H1 (cell line): Measurements from ENCODE around the gene ARID4A. TPM values are rescaled to one million over a fixed set of nuclear protein-coding genes. Genes with fewer than 3 reads are reported as not detected.

Experiments used
- CTCF ChIA-PET: fragments of 300-600 bp; sonication (Branson Sonifier 250); formaldehyde crosslinking; loops from one replicate; lab custom pipeline; 2021; ENCODE audit not compliant: partially characterized antibody; lab: Charles Lee
- POLR2A ChIA-PET: fragments of 300-600 bp; sonication (Branson Sonifier 250); formaldehyde crosslinking; loops from one replicate; lab custom pipeline; 2021; ENCODE audit warnings: inconsistent platforms; ENCODE audit not compliant: partially characterized antibody; lab: Charles Lee
- DNase-seq, 2 experiments: peaks; one replicate each; pipeline versions ENCODE4 v3.0.0 to v3.0.0-alpha.2; 2010 to 2022; ENCODE audit warnings: low spot score in 2 of 2, low read depth in 1 of 2, mixed read lengths in 1 of 2
- FAIRE-seq: peaks from 2 replicates; lab custom pipeline; 2011; peaks lifted over from hg19 to GRCh38; lab: Jason Lieb, UNC
- H2AFZ ChIP-seq: 2 replicates; pipeline ENCODE4 v1.8.1; 2012; ENCODE audit warnings: low read length, inconsistent platforms
- H2AK5ac ChIP-seq: 2 replicates; pipeline ENCODE4 v1.6.1; 2013; ENCODE audit warnings: low read depth, low read length
- H2BK120ac ChIP-seq: replicated peaks from 2 replicates; pipeline ENCODE3; 2013; ENCODE audit warnings: low read depth, low read length, inconsistent platforms
- H2BK12ac ChIP-seq: 2 replicates; pipeline ENCODE4 v1.6.1; 2013; ENCODE audit warnings: low read depth, low read length
- H2BK15ac ChIP-seq: 2 replicates; pipeline ENCODE4 v1.6.1; 2013; ENCODE audit warnings: low read length
- H2BK20ac ChIP-seq: 2 replicates; pipeline ENCODE4 v1.6.1; 2013; ENCODE audit warnings: low read length
- H2BK5ac ChIP-seq: 2 replicates; pipeline ENCODE4 v1.6.1; 2013; ENCODE audit warnings: low read depth, low read length
- H3K14ac ChIP-seq: 2 replicates; pipeline ENCODE4 v1.6.1; 2013; ENCODE audit warnings: inconsistent platforms; ENCODE audit not compliant: insufficient read length
- H3K18ac ChIP-seq: 2 replicates; pipeline ENCODE4 v1.6.1; 2013; ENCODE audit warnings: low read length; ENCODE audit errors: extremely low read depth
- H3K23ac ChIP-seq: 2 replicates; pipeline ENCODE4 v1.6.1; 2013; ENCODE audit warnings: inconsistent platforms; ENCODE audit not compliant: insufficient read length
- H3K23me2 ChIP-seq: 2 replicates; pipeline ENCODE4 v1.6.1; 2013; ENCODE audit warnings: low read depth, low read length
- H3K27ac ChIP-seq: 2 replicates; pipeline ENCODE4 v1.6.1; 2011; ENCODE audit warnings: low read depth, low read length, inconsistent platforms
- H3K27me3 ChIP-seq, 4 experiments: replicated peaks in 1 of 4; 1 replicate in 1 of 4; 2 replicates in 3 of 4; pipeline versions ENCODE4 v1.6.1 to v1.8.1; 2011 to 2013; ENCODE audit warnings: low read length in 3 of 4, mild to moderate bottlenecking in 3 of 4, inconsistent platforms in 2 of 4, mixed read lengths in 2 of 4, moderate library complexity in 1 of 4; ENCODE audit not compliant: control insufficient read depth in 3 of 4, insufficient read depth in 3 of 4; ENCODE audit errors: extremely low read depth in 1 of 4
- H3K36me3 ChIP-seq, 4 experiments: 2 replicates each; pipeline versions ENCODE4 v1.6.1 to v1.8.1; 2011 to 2013; ENCODE audit warnings: mild to moderate bottlenecking in 4 of 4, low read length in 3 of 4, moderate library complexity in 2 of 4, control low read depth in 1 of 4, inconsistent platforms in 1 of 4; ENCODE audit not compliant: insufficient read depth in 4 of 4, control insufficient read depth in 2 of 4
- H3K4ac ChIP-seq: replicated peaks from 2 replicates; pipeline ENCODE3; 2013; ENCODE audit warnings: low read length, low read depth, mixed read lengths, inconsistent platforms; ENCODE audit not compliant: insufficient read length
- H3K4me1 ChIP-seq, 4 experiments: replicated peaks in 1 of 4; 1 replicate in 1 of 4; 2 replicates in 3 of 4; pipeline versions ENCODE4 v1.6.1 to v1.8.1; 2011 to 2013; ENCODE audit warnings: low read length in 3 of 4, inconsistent platforms in 2 of 4, mixed read lengths in 1 of 4; ENCODE audit not compliant: insufficient read depth in 4 of 4, control insufficient read depth in 3 of 4
- H3K4me2 ChIP-seq, 2 experiments: 2 replicates each; pipeline versions ENCODE4 v1.6.1 to v1.8.1; 2011 to 2013; ENCODE audit warnings: low read depth in 2 of 2, low read length in 2 of 2, control low read depth in 1 of 2, inconsistent platforms in 1 of 2, mild to moderate bottlenecking in 1 of 2; ENCODE audit not compliant: insufficient read depth in 1 of 2
- H3K4me3 ChIP-seq, 4 experiments: fragments of 200-600, 300-600 bp in 1 of 4; sonication (generic), shearing (Covaris generic), sonication (Bioruptor Twin) in 1 of 4; 2 replicates each; pipeline versions ENCODE4 v1.5.1 to v1.8.1; 2011 to 2016; ENCODE audit warnings: low read length in 4 of 4, low read depth in 3 of 4, control low read depth in 2 of 4, inconsistent platforms in 2 of 4, mild to moderate bottlenecking in 2 of 4, mixed read lengths in 1 of 4, moderate library complexity in 1 of 4; ENCODE audit not compliant: insufficient read depth in 2 of 4; ENCODE audit errors: extremely low read depth in 1 of 4
- H3K56ac ChIP-seq: replicated peaks from 2 replicates; pipeline ENCODE3; 2013; ENCODE audit warnings: low read depth, mild to moderate bottlenecking, mixed read lengths, low read length, inconsistent platforms; ENCODE audit not compliant: insufficient read length
- H3K79me1 ChIP-seq: 2 replicates; pipeline ENCODE4 v1.6.1; 2013; ENCODE audit warnings: low read depth, low read length, control low read depth
- H3K79me2 ChIP-seq, 2 experiments: 2 replicates each; pipeline versions ENCODE4 v1.6.1 to v1.8.1; 2012 to 2013; ENCODE audit warnings: low read length in 2 of 2, mild to moderate bottlenecking in 2 of 2, inconsistent platforms in 1 of 2; ENCODE audit not compliant: insufficient read depth in 2 of 2, control insufficient read depth in 1 of 2
- H3K9ac ChIP-seq, 4 experiments: replicated peaks in 1 of 4; 1 replicate in 1 of 4; 2 replicates in 3 of 4; pipeline versions ENCODE4 v1.6.1 to v1.8.1; 2011 to 2013; ENCODE audit warnings: low read depth in 3 of 4, low read length in 3 of 4, control low read depth in 2 of 4, mild to moderate bottlenecking in 2 of 4, moderate library complexity in 2 of 4, inconsistent platforms in 1 of 4; ENCODE audit errors: extremely low read depth in 1 of 4
- H3K9me3 ChIP-seq, 2 experiments: 2 replicates each; pipeline versions ENCODE4 v1.6.1 to v1.8.1; 2012 to 2013; ENCODE audit warnings: mild to moderate bottlenecking in 2 of 2, moderate library complexity in 2 of 2, control low read depth in 1 of 2, inconsistent platforms in 1 of 2, low read depth in 1 of 2, low read length in 1 of 2, mixed read lengths in 1 of 2; ENCODE audit not compliant: insufficient read depth in 2 of 2
- H4K20me1 ChIP-seq, 2 experiments: replicated peaks in 1 of 2; 2 replicates each; pipeline versions ENCODE3 to v1.8.1; 2011 to 2013; ENCODE audit warnings: inconsistent platforms in 2 of 2, low read length in 2 of 2, mild to moderate bottlenecking in 1 of 2; ENCODE audit not compliant: insufficient read depth in 2 of 2, control insufficient read depth in 1 of 2
- H4K5ac ChIP-seq: 2 replicates; pipeline ENCODE4 v1.6.1; 2013; ENCODE audit warnings: low read length, low read depth, mixed read lengths, inconsistent platforms; ENCODE audit not compliant: insufficient read length
- H4K8ac ChIP-seq: 2 replicates; pipeline ENCODE4 v1.8.0; 2013; ENCODE audit warnings: mild to moderate bottlenecking, moderate library complexity, low read length, inconsistent platforms; ENCODE audit not compliant: insufficient read depth; ENCODE audit errors: extremely low read depth
- H4K91ac ChIP-seq: replicated peaks from 2 replicates; pipeline ENCODE3; 2013; ENCODE audit warnings: low read length, mixed read lengths, inconsistent platforms; ENCODE audit not compliant: insufficient read length
- BACH1 ChIP-seq: IDR thresholded peaks from 2 replicates; pipeline ENCODE4 v1.6.1; 2012; ENCODE audit warnings: low read length, improper control_type of control experiment
- EP300 ChIP-seq, 2 experiments: IDR thresholded peaks; 1 replicate in 1 of 2; 2 replicates in 1 of 2; pipeline ENCODE4 v1.6.1; 2011 to 2012; ENCODE audit warnings: low read depth in 2 of 2, low read length in 2 of 2, mild to moderate bottlenecking in 2 of 2, borderline replicate concordance in 1 of 2, inconsistent platforms in 1 of 2, moderate library complexity in 1 of 2
- EZH2 ChIP-seq: fragments of 200-600 bp; sonication (generic); IDR thresholded peaks from 2 replicates; pipeline ENCODE4 v1.7.1; 2012; ENCODE audit warnings: low read depth, mild to moderate bottlenecking, moderate library complexity, low read length, inconsistent platforms; ENCODE audit not compliant: severe bottlenecking
- FOSL1 ChIP-seq: IDR thresholded peaks from 2 replicates; pipeline ENCODE4 v1.6.1; 2011; ENCODE audit warnings: mild to moderate bottlenecking, low read depth, low read length, moderate library complexity; ENCODE audit not compliant: insufficient read depth
- JUND ChIP-seq: IDR thresholded peaks from 2 replicates; pipeline ENCODE4 v1.6.1; 2011; ENCODE audit warnings: mild to moderate bottlenecking, improper control_type of control experiment, low read length
- KDM1A ChIP-seq: fragments of 200-600, 300-600 bp; sonication (generic); IDR thresholded peaks from 2 replicates; pipeline ENCODE4 v1.7.1; 2016; ENCODE audit warnings: mild to moderate bottlenecking, low read length, borderline replicate concordance
- MAFK ChIP-seq: IDR thresholded peaks from 2 replicates; pipeline ENCODE4 v1.6.1; 2012; ENCODE audit warnings: low read depth, mild to moderate bottlenecking, improper control_type of control experiment, low read length
- SAP30 ChIP-seq: fragments of 300-600 bp; sonication (generic); IDR thresholded peaks from 2 replicates; pipeline ENCODE4 v1.7.1; 2012; ENCODE audit warnings: low read length, moderate library complexity, mild to moderate bottlenecking, inconsistent platforms; ENCODE audit not compliant: insufficient read depth, insufficient replicate concordance
- SIRT6 ChIP-seq: IDR thresholded peaks from one replicate; pipeline ENCODE4 v1.7.1; 2012; ENCODE audit warnings: low read length, inconsistent platforms
- SP4 ChIP-seq: IDR thresholded peaks from 2 replicates; pipeline ENCODE4 v1.6.1; 2012; ENCODE audit warnings: low read length, inconsistent platforms
- SRF ChIP-seq: IDR thresholded peaks from 2 replicates; pipeline ENCODE4 v1.6.1; 2011; ENCODE audit warnings: mild to moderate bottlenecking, low read depth, low read length, moderate library complexity
- TEAD4 ChIP-seq: IDR thresholded peaks from 2 replicates; pipeline ENCODE4 v1.6.1; 2012; ENCODE audit warnings: low read depth, low read length, inconsistent platforms, mixed read lengths
- USF2 ChIP-seq: IDR thresholded peaks from 2 replicates; pipeline ENCODE4 v1.6.1; 2011; ENCODE audit warnings: low read length, improper control_type of control experiment
- whole genome bisulfite sequencing, 2 experiments: shearing (Covaris generic) in 1 of 2; methylation state at CpG; one replicate each; pipeline versions ENCODE4 v1.1.6 to v1.1.7; 2013 to 2015; ENCODE audit warnings: low lambda C conversion rate in 2 of 2, mixed read lengths in 2 of 2, inconsistent platforms in 1 of 2, low coverage in 1 of 2, missing lambda C conversion rate in 1 of 2; ENCODE audit not compliant: insufficient replicate concordance in 2 of 2, insufficient coverage in 1 of 2, insufficient read length in 1 of 2; ENCODE audit errors: extremely low coverage in 1 of 2, missing lambda C conversion rate in 1 of 2; 5-methylcytosine and 5-hydroxymethylcytosine counted together
- polyA plus RNA-seq, 7 experiments: library from polyadenylated mRNA; depleted of rRNA in 3 of 7; stranded (reverse) in 5 of 7; unstranded in 2 of 7; fragments of >200 nt in 5 of 7; fragments of 200-250 nt in 2 of 7; gene quantifications; 1 replicate in 5 of 7; 2 replicates in 1 of 7; 4 replicates in 1 of 7; pipeline versions ENCODE4 v1.2.1 to v1.2.3, GENCODE V29; 2011 to 2013; ENCODE audit warnings: missing spikeins in 2 of 7, mixed read lengths in 2 of 7
- total RNA-seq: library from RNA; stranded (reverse); fragmentation: NEBNext Ultra II Directional; extraction: Animal tissue kit (Norgen Biotek cat#: 25700); gene quantifications from 2 replicates; pipeline ENCODE4 v1.2.1, GENCODE V29; 2021

ARID4A gene
- total and polyA plus RNA-seq, 2 of the 8 experiments (the other 6 are each of a cell fraction or from before 2014, with no cell fraction given) = 2.1 to 14.6 TPM

DNA sequence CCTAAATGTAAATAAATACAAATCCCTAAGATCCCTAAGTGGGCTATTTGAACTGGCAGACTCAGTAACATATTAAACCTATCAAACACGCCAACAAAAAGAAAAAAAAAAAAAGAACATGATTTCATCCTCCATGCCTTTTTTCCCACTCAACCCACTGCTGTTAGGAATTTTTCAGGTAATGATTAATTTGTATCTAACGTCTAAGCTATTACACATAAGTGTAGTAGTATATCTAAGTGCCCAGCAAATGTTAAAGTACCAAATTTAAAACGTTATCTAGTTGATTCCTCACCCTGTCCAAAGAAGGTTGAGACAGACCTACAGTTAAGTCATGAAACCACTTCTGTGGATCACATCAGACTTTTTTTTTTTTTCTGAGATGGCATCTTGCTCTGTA lies 16.4 kb upstream of the ARID4A start:
- Histone ChIP-seq H3K18ac (no peak overlapping the region), H2BK20ac (no peak overlapping the region), H3K9me3 (no peaks in the 10 kb centered on the region), H2BK120ac (no peak overlapping the region), H3K79me2 (peaks cover 0 to 78% of the 10 kb centered on the region in 2 experiments; a peak in 2 of 4 replicates), H3K27ac (no peak overlapping the region), H2AFZ (no peak overlapping the region), H4K20me1 (peaks cover 3 to 6% of the 10 kb centered on the region in 2 experiments), H3K27me3 (no peaks in the 10 kb centered on the region), H3K14ac (no peak overlapping the region), H3K4me2 (no peak overlapping the region)
- POLR2A ChIA-PET = interaction anchor here (1.9 kb wide), 1 partner anchor 18 kb away, joined by 5 read pairs; no protein-coding TSS in a partner anchor
- FAIRE-seq (no peak), DNase-seq (no peak)
- TF ChIP-seq USF2 (no peak), SIRT6 (no peak), JUND (no peak), SP4 (no peak), BACH1 (no peak), SAP30 (no peak), EP300 (IDR thresholded peaks at IDR 0.05; ENCODE audit: borderline replicate concordance in 1 of 2, low read depth in 2 of 2, low read length in 2 of 2) (no peak), SRF (no peak), MAFK (no peak), EZH2 (no peak), FOSL1 (no peak), KDM1A (no peak), TEAD4 (no peak)
- TF ChIP-seq, all 59 proteins: peak for 0
- Histone ChIP-seq H4K5ac (no peak overlapping the region), H4K8ac (no peak overlapping the region), H3K4me3 (no peak overlapping the region), H3K23ac (no peak overlapping the region), H3K4ac (no peak overlapping the region), H2BK15ac (no peak overlapping the region), H2BK12ac (no peak overlapping the region), H3K79me1 (no peaks in the 10 kb centered on the region), H3K23me2 (no peaks in the 10 kb centered on the region), H4K91ac (no peak overlapping the region), H3K9ac (no peak overlapping the region), H3K56ac (no peak overlapping the region), H2AK5ac (no peak overlapping the region), H2BK5ac (no peak overlapping the region), H3K36me3 (peaks cover 2 to 55% (median 13%) of the 10 kb centered on the region in 4 experiments; a peak in 3 of 8 replicates), H3K4me1 (no peaks in the 10 kb centered on the region)
- CTCF ChIA-PET = interaction anchor here (0.6 kb wide), 1 partner anchor 80 kb away, joined by 6 read pairs; no protein-coding TSS in a partner anchor
- 87% methylated on average over 3 of the region's 3 CpGs; no CpG with 5 or more reads in 1 of the 2 experiments for WGBS, 2 experiments
